ENCODE measurements around the gene KCNIP4. TPM values are rescaled to one million over a fixed set of nuclear protein-coding genes. Genes with fewer than 3 reads are reported as not detected.

Gene KCNIP4
- total and polyA plus RNA-seq, 2 donors (not counting 1 experiment from before 2014, with no cell fraction given) = not detected

DNA sequence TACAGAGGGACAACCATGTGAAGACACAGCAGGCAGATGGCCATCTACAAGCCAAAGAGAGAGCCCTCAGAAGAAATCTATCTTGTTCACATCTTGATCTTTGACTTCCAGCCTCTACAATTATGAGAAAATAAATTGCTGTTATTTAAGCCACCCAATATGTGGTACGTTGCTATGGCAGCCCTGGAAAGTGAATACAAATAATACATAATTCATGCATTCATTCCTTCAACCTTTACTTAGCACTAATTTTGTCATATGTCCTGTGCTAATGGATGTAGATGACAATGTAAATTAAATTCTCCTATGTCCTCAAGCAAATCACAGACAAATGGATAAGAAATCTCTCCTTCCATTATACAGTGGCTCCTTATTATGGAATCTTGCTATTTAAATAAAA lies 886.7 kb downstream of the KCNIP4 start:
- DNase-seq (no peak), ATAC-seq (ENCODE audit: low read depth) (no peak)
- Histone ChIP-seq H3K36me3 (replicated peaks in 1 of 2; ENCODE audit: control extremely low read depth in 1 of 2, control insufficient read depth in 1 of 2, extremely low read depth in 1 of 2, insufficient read depth in 2 of 2, low read length in 1 of 2) (no peaks in the 10 kb centered on the region), H3K9me3 (ENCODE audit: control extremely low read depth in 1 of 3, control insufficient read depth in 2 of 3, insufficient read depth in 1 of 3, low read length in 2 of 3) (peaks cover 0 to 4% (median 2%) of the 10 kb centered on the region in 3 donors), H2AFZ (ENCODE audit: insufficient read depth, low read depth, low read length, poor library complexity, severe bottlenecking) (no peak overlapping the region), H3K27ac (ENCODE audit: low read length in 2 of 2) (no peak overlapping the region), H3K4me2 (replicated peaks; ENCODE audit: low read depth, low read length, poor library complexity, severe bottlenecking) (no peak overlapping the region), H3K4me1 (ENCODE audit: control insufficient read depth in 2 of 2, insufficient read depth in 2 of 2, low read length in 2 of 2) (no peaks in the 10 kb centered on the region), H3K27me3 (replicated peaks in 1 of 4; ENCODE audit: control extremely low read depth in 1 of 4, control insufficient read depth in 3 of 4, insufficient read depth in 4 of 4, low read length in 3 of 4) (no peaks in the 10 kb centered on the region), H3K79me2 (ENCODE audit: control insufficient read depth, insufficient read depth, low read length) (no peaks in the 10 kb centered on the region), H3K9ac (ENCODE audit: low read length) (no peak overlapping the region), H4K20me1 (ENCODE audit: control insufficient read depth, insufficient read depth, low read length, poor library complexity, severe bottlenecking) (no peaks in the 10 kb centered on the region), H3K4me3 (ENCODE audit: control extremely low read depth in 1 of 5, extremely low read depth in 1 of 5, insufficient read depth in 1 of 5, low read depth in 2 of 5, low read length in 4 of 5) (no peak overlapping the region)
- POLR2A ChIA-PET = no interaction called here
- Mint-ChIP-seq H3K9me3 (ENCODE audit: insufficient read depth) (peaks cover 3% of the 10 kb centered on the region), H3K4me3 (no peak overlapping the region), H3K4me1 (no peaks in the 10 kb centered on the region), H3K27ac (no peak overlapping the region), H3K27me3 (no peaks in the 10 kb centered on the region)
- intact Hi-C loops (cut with micrococcal nuclease) = no loop called here
- WGBS (ENCODE audit: insufficient coverage) = no CpG with 5 or more reads among the region's 1 CpG
- TF ChIP-seq, protein P1, sequence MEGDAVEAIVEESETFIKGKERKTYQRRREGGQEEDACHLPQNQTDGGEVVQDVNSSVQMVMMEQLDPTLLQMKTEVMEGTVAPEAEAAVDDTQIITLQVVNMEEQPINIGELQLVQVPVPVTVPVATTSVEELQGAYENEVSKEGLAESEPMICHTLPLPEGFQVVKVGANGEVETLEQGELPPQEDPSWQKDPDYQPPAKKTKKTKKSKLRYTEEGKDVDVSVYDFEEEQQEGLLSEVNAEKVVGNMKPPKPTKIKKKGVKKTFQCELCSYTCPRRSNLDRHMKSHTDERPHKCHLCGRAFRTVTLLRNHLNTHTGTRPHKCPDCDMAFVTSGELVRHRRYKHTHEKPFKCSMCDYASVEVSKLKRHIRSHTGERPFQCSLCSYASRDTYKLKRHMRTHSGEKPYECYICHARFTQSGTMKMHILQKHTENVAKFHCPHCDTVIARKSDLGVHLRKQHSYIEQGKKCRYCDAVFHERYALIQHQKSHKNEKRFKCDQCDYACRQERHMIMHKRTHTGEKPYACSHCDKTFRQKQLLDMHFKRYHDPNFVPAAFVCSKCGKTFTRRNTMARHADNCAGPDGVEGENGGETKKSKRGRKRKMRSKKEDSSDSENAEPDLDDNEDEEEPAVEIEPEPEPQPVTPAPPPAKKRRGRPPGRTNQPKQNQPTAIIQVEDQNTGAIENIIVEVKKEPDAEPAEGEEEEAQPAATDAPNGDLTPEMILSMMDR (IDR thresholded peaks at IDR 0.05) = no peak
- no peak for TF ChIP-seq EZH2 (IDR thresholded peaks at IDR 0.05; ENCODE audit: borderline replicate concordance, insufficient read depth, low read depth, low read length, poor library complexity, severe bottlenecking)
- CTCF ChIA-PET = no interaction called here

DNA sequence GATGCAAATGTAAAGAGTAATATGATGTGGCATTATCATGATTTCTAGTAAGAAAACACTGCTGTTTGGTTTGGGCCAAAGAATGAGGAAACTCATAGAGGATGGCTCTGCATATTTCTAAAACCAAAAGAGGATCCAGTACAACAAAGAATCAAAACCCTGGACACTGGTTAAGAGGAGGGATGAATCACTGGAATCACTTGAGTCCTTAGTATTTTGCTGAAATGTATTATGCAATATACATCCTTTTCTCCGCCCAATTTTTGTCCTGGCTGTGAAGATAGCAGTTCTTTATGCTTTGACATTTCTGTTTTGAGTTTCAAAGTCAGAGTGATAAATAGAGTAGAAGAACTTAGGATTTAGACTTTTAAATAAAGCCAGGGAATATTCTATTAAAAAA lies 902.4 kb downstream of the KCNIP4 start:
- peaks cover 9% of the 10 kb centered on the region for H3K9me3 Mint-ChIP-seq (ENCODE audit: insufficient read depth)
- Histone ChIP-seq H3K4me1 (ENCODE audit: control insufficient read depth in 2 of 2, insufficient read depth in 2 of 2, low read length in 2 of 2) (no peaks in the 10 kb centered on the region), H2AFZ (ENCODE audit: insufficient read depth, low read depth, low read length, poor library complexity, severe bottlenecking) (no peak overlapping the region), H3K27me3 (replicated peaks in 1 of 4; ENCODE audit: control extremely low read depth in 1 of 4, control insufficient read depth in 3 of 4, insufficient read depth in 4 of 4, low read length in 3 of 4) (no peaks in the 10 kb centered on the region), H3K4me3 (ENCODE audit: control extremely low read depth in 1 of 5, extremely low read depth in 1 of 5, insufficient read depth in 1 of 5, low read depth in 2 of 5, low read length in 4 of 5) (no peak overlapping the region), H4K20me1 (ENCODE audit: control insufficient read depth, insufficient read depth, low read length, poor library complexity, severe bottlenecking) (no peaks in the 10 kb centered on the region), H3K79me2 (ENCODE audit: control insufficient read depth, insufficient read depth, low read length) (no peaks in the 10 kb centered on the region), H3K9me3 (ENCODE audit: control extremely low read depth in 1 of 3, control insufficient read depth in 2 of 3, insufficient read depth in 1 of 3, low read length in 2 of 3) (no peaks in the 10 kb centered on the region), H3K9ac (ENCODE audit: low read length) (no peak overlapping the region), H3K27ac (ENCODE audit: low read length in 2 of 2) (no peak overlapping the region), H3K4me2 (replicated peaks; ENCODE audit: low read depth, low read length, poor library complexity, severe bottlenecking) (no peak overlapping the region), H3K36me3 (replicated peaks in 1 of 2; ENCODE audit: control extremely low read depth in 1 of 2, control insufficient read depth in 1 of 2, extremely low read depth in 1 of 2, insufficient read depth in 2 of 2, low read length in 1 of 2) (no peaks in the 10 kb centered on the region)
- ATAC-seq (ENCODE audit: low read depth) (no peak), DNase-seq (no peak)
- WGBS (ENCODE audit: insufficient coverage) = no CpG with 5 or more reads among the region's 1 CpG
- POLR2A ChIA-PET = no interaction called here
- no peaks in the 10 kb centered on the region for H3K4me1 Mint-ChIP-seq
- H3K27me3 Mint-ChIP-seq = no peaks in the 10 kb centered on the region
- H3K27ac Mint-ChIP-seq = no peak overlapping the region
- CTCF ChIA-PET = no interaction called here
- TF ChIP-seq, protein P1 (IDR thresholded peaks at IDR 0.05) = no peak
- TF ChIP-seq EZH2 (IDR thresholded peaks at IDR 0.05; ENCODE audit: borderline replicate concordance, insufficient read depth, low read depth, low read length, poor library complexity, severe bottlenecking) = no peak
- H3K4me3 Mint-ChIP-seq = no peak overlapping the region
- intact Hi-C loops (cut with micrococcal nuclease) = no loop called here
